Ishikawa (cell line): ENCODE data around the gene MRPS16.

ENCODE experiments used
- CEBPB ChIP-seq: IDR thresholded peaks from 2 replicates; pipeline ENCODE4 v1.6.1; 2012
- CREB1 ChIP-seq: IDR thresholded peaks from 2 replicates; pipeline ENCODE4 v1.6.1; 2012; ENCODE audit warnings: low read depth
- EGR1 ChIP-seq: IDR thresholded peaks from 2 replicates; pipeline ENCODE4 v1.6.1; 2012
- EP300 ChIP-seq: IDR thresholded peaks from 2 replicates; pipeline ENCODE4 v1.6.1; 2012; ENCODE audit warnings: borderline replicate concordance
- FOXM1 ChIP-seq: IDR thresholded peaks from 2 replicates; pipeline ENCODE4 v1.6.1; 2012; ENCODE audit warnings: low read depth, borderline replicate concordance
- MAX ChIP-seq: IDR thresholded peaks from 2 replicates; pipeline ENCODE4 v1.6.1; 2012
- NFIC ChIP-seq: IDR thresholded peaks from 2 replicates; pipeline ENCODE4 v1.6.1; 2012
- RAD21 ChIP-seq: IDR thresholded peaks from 2 replicates; pipeline ENCODE4 v1.6.1; 2012; ENCODE audit warnings: low read depth
- REST ChIP-seq: IDR thresholded peaks from 2 replicates; pipeline ENCODE4 v1.6.1; 2012; ENCODE audit warnings: low read depth, mild to moderate bottlenecking
- TAF1 ChIP-seq: IDR thresholded peaks from 2 replicates; pipeline ENCODE4 v1.6.1; 2012; ENCODE audit warnings: low read depth, mild to moderate bottlenecking
- TCF12 ChIP-seq: IDR thresholded peaks from 2 replicates; pipeline ENCODE4 v1.6.1; 2012; ENCODE audit warnings: low read depth
- TEAD4 ChIP-seq: IDR thresholded peaks from 2 replicates; pipeline ENCODE4 v1.6.1; 2012
- USF1 ChIP-seq: IDR thresholded peaks from 2 replicates; pipeline ENCODE4 v1.6.1; 2012
- YY1 ChIP-seq: IDR thresholded peaks from 2 replicates; pipeline ENCODE4 v1.6.1; 2012; ENCODE audit warnings: low read depth
- ZBTB7A ChIP-seq: IDR thresholded peaks from 2 replicates; pipeline ENCODE4 v1.6.1; 2012; ENCODE audit warnings: low read depth

Gene MRPS16

GRCh38 chr10:73246322-73246645 is 6.2 kb downstream of the MRPS16 start:
- no peak for TF ChIP-seq YY1
- TF ChIP-seq NFIC = no peak
- no peak for TF ChIP-seq ZBTB7A
- TF ChIP-seq CEBPB = no peak
- TF ChIP-seq RAD21 = no peak; the same call in 1 of the 2 replicates
- TF ChIP-seq TEAD4 = no peak
- TF ChIP-seq EP300 = no peak
- TF ChIP-seq FOXM1 = no peak
- no peak for TF ChIP-seq REST
- no peak for TF ChIP-seq TAF1
- no peak for TF ChIP-seq USF1
- no peak for TF ChIP-seq TCF12
- TF ChIP-seq MAX = no peak
- no peak for TF ChIP-seq CREB1
- no peak for TF ChIP-seq EGR1

GRCh38 chr10:73244866-73245477 is 7.5 kb downstream of the MRPS16 start:
- TF ChIP-seq RAD21 (no peak), TAF1 (no peak), ZBTB7A (no peak), NFIC (no peak), MAX (no peak), TEAD4 (no peak), REST (no peak), YY1 (no peak)

GRCh38 chr10:73239908-73240307 is 12.5 kb downstream of the MRPS16 start:
- TF ChIP-seq CEBPB (no peak), TAF1 (no peak), EGR1 (no peak), FOXM1 (no peak), MAX (no peak), CREB1 (no peak), NFIC (no peak), YY1 (no peak), TEAD4 (no peak), RAD21 (no peak), REST (no peak), TCF12 (no peak)

GRCh38 chr10:73238990-73239566 is 13.4 kb downstream of the MRPS16 start:
- TF ChIP-seq EGR1 = no peak
- no peak for TF ChIP-seq CEBPB
- TF ChIP-seq FOXM1 = no peak
- no peak for TF ChIP-seq ZBTB7A
- TF ChIP-seq YY1 = no peak
- TF ChIP-seq REST = no peak
- TF ChIP-seq USF1 = no peak
- no peak for TF ChIP-seq NFIC
- TF ChIP-seq TAF1 = no peak
- TF ChIP-seq EP300 = no peak
- no peak for TF ChIP-seq RAD21
